ENCODE measurements around the gene WASF3.

The WASF3 gene

DNA sequence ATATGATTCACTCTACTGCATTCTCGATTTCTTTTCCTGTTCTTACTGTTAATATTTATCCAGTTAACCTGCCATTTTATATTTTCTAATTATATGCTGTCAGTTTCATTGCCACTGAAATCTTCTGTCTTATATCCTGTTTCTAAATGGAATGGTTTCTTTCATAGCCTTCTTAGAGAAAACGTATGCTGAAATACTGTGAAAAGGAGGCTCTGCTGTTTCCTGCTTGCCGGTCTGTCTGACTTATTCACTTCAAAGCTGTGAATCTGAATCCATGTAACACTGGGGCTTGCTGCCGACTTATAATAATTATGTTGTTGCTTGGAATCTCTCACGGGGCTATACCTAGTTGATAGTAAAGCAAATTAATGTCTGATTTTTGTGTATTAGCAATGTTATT is 123.1 kb downstream of the WASF3 start:
- TF ChIP-seq POLR2AphosphoS5 (IDR thresholded peaks at IDR 0.05; ENCODE audit: low read depth, low read length) = no peak
- no peak for TF ChIP-seq TAF1 (IDR thresholded peaks at IDR 0.05; ENCODE audit: borderline replicate concordance, insufficient read depth, low read length)
- no peak for TF ChIP-seq FOXP2 (optimal IDR thresholded peaks at IDR 0.05; ENCODE audit: borderline replicate concordance, extremely low read depth, extremely low read length, insufficient read depth)
- TF ChIP-seq, protein P1, sequence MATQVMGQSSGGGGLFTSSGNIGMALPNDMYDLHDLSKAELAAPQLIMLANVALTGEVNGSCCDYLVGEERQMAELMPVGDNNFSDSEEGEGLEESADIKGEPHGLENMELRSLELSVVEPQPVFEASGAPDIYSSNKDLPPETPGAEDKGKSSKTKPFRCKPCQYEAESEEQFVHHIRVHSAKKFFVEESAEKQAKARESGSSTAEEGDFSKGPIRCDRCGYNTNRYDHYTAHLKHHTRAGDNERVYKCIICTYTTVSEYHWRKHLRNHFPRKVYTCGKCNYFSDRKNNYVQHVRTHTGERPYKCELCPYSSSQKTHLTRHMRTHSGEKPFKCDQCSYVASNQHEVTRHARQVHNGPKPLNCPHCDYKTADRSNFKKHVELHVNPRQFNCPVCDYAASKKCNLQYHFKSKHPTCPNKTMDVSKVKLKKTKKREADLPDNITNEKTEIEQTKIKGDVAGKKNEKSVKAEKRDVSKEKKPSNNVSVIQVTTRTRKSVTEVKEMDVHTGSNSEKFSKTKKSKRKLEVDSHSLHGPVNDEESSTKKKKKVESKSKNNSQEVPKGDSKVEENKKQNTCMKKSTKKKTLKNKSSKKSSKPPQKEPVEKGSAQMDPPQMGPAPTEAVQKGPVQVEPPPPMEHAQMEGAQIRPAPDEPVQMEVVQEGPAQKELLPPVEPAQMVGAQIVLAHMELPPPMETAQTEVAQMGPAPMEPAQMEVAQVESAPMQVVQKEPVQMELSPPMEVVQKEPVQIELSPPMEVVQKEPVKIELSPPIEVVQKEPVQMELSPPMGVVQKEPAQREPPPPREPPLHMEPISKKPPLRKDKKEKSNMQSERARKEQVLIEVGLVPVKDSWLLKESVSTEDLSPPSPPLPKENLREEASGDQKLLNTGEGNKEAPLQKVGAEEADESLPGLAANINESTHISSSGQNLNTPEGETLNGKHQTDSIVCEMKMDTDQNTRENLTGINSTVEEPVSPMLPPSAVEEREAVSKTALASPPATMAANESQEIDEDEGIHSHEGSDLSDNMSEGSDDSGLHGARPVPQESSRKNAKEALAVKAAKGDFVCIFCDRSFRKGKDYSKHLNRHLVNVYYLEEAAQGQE (IDR thresholded peaks at IDR 0.05; ENCODE audit: insufficient read depth in 1 of 2, low read depth in 2 of 2, low read length in 2 of 2) = no peak
- no peak for TF ChIP-seq SIN3A (IDR thresholded peaks at IDR 0.05; ENCODE audit: borderline replicate concordance, insufficient read depth, low read length)

DNA sequence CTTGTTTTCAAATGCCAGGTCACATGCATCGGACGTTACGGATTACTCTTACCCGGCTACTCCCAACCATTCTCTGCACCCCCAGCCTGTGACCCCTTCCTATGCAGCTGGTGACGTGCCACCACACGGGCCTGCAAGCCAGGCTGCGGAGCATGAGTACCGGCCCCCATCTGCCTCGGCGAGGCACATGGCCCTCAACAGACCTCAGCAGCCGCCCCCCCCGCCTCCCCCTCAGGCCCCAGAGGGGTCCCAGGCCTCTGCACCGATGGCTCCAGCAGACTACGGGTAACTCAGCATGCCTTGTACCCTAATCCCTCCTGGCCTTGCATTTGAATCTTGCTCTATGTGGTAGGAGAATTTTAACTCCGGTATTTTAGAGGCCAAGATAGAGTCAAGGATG is 123.6 kb downstream of the WASF3 start:
- TF ChIP-seq SIN3A (IDR thresholded peaks at IDR 0.05; ENCODE audit: borderline replicate concordance, insufficient read depth, low read length) = no peak
- TF ChIP-seq TAF1 (IDR thresholded peaks at IDR 0.05; ENCODE audit: borderline replicate concordance, insufficient read depth, low read length) = no peak
- TF ChIP-seq, protein P1 (IDR thresholded peaks at IDR 0.05; ENCODE audit: insufficient read depth in 1 of 2, low read depth in 2 of 2, low read length in 2 of 2) = no peak
- TF ChIP-seq FOXP2 (optimal IDR thresholded peaks at IDR 0.05; ENCODE audit: borderline replicate concordance, extremely low read depth, extremely low read length, insufficient read depth) = no peak

DNA sequence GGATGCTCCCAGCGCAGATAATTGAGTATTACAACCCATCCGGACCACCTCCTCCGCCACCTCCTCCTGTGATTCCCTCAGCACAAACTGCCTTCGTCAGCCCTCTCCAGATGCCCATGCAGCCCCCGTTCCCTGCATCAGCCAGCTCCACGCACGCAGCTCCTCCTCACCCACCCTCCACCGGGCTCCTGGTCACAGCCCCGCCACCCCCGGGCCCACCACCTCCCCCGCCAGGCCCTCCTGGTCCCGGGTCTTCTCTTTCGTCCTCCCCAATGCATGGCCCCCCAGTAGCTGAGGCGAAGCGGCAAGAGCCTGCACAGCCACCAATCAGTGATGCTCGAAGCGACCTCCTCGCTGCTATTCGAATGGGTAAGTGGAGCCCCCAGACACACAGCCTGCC is 125.1 kb downstream of the WASF3 start:
- no peak for TF ChIP-seq FOXP2 (optimal IDR thresholded peaks at IDR 0.05; ENCODE audit: borderline replicate concordance, extremely low read depth, extremely low read length, insufficient read depth)
- no peak for TF ChIP-seq SIN3A (IDR thresholded peaks at IDR 0.05; ENCODE audit: borderline replicate concordance, insufficient read depth, low read length)
- no peak for TF ChIP-seq POLR2AphosphoS5 (IDR thresholded peaks at IDR 0.05; ENCODE audit: low read depth, low read length)
- TF ChIP-seq, protein P1 (IDR thresholded peaks at IDR 0.05; ENCODE audit: insufficient read depth in 1 of 2, low read depth in 2 of 2, low read length in 2 of 2) = no peak
- TF ChIP-seq TAF1 (IDR thresholded peaks at IDR 0.05; ENCODE audit: borderline replicate concordance, insufficient read depth, low read length) = no peak

DNA sequence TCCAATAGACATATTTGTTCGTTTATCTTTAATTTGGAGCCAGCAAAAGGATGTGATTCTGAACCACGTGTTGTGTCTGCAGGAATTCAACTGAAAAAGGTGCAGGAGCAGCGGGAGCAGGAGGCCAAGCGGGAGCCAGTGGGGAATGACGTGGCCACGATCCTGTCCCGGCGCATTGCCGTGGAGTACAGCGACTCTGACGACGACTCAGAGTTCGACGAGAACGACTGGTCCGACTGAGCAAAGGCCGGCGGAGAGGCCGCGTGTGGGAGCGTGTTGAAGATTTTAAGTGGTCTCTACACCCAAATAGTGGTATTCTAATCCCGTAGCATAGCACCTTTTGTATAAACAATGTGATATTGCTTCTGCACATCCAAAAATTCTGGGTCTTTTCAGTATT is 128.1 kb downstream of the WASF3 start:
- TF ChIP-seq SIN3A (IDR thresholded peaks at IDR 0.05; ENCODE audit: borderline replicate concordance, insufficient read depth, low read length) (no peak), TAF1 (IDR thresholded peaks at IDR 0.05; ENCODE audit: borderline replicate concordance, insufficient read depth, low read length) (no peak), POLR2AphosphoS5 (IDR thresholded peaks at IDR 0.05; ENCODE audit: low read depth, low read length) (no peak), FOXP2 (optimal IDR thresholded peaks at IDR 0.05; ENCODE audit: borderline replicate concordance, extremely low read depth, extremely low read length, insufficient read depth) (no peak)
- TF ChIP-seq, protein P1 (IDR thresholded peaks at IDR 0.05; ENCODE audit: insufficient read depth in 1 of 2, low read depth in 2 of 2, low read length in 2 of 2) = no peak

DNA sequence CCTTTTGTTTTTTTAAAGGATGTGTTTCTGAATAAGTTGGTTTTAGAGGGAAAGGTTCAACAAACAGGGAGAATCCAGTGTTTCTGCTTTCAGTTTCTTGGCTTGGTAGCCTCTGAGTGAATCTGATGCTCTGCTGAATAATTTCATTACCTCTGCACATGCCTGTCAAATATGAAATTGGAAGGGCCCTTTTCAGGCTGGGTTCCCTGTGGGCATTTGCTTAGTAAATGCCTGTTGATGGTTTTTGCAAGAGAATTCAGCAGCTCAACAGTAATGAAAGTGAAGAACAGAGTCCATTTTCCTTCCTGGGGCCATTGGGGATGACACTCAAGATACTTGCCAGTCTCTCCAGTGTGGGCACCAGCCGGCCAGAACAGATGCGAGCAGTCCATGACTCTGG is 128.8 kb downstream of the WASF3 start:
- TF ChIP-seq, protein P1 (IDR thresholded peaks at IDR 0.05; ENCODE audit: insufficient read depth in 1 of 2, low read depth in 2 of 2, low read length in 2 of 2) = no peak
- no peak for TF ChIP-seq POLR2AphosphoS5 (IDR thresholded peaks at IDR 0.05; ENCODE audit: low read depth, low read length)
- no peak for TF ChIP-seq TAF1 (IDR thresholded peaks at IDR 0.05; ENCODE audit: borderline replicate concordance, insufficient read depth, low read length)
- no peak for TF ChIP-seq SIN3A (IDR thresholded peaks at IDR 0.05; ENCODE audit: borderline replicate concordance, insufficient read depth, low read length)
